Measurements from ENCODE around the gene MEOX1. TPM values are rescaled to one million over a fixed set of nuclear protein-coding genes. Genes with fewer than 3 reads are reported as not detected.

MEOX1 gene
- total and polyA plus RNA-seq, 2 donors = 2.1 to 9.0 TPM

DNA sequence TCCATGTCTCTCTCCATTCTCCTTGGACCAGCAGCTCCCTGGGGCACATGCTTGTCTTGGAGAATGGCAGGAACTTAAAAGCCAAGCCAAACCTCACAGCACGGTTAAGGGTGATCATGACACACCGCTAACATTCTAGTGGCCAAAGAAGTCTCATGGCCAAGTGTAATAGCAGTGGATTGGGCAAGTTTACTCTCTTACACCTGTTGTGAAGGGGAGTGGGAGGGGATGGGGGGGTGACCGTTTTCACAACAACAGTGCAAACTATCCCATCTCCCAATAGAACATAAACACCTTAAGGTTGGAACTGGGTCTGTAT, 37.7 kb upstream of the MEOX1 start:
- H3K36me3 ChIP-seq (ENCODE audit: control insufficient read depth in 2 of 2, insufficient read depth in 2 of 2, low read length in 1 of 2) = no peaks in the 10 kb centered on the region
- no peak overlapping the region for H3K4me3 ChIP-seq (ENCODE audit: low read length in 2 of 2)
- WGBS = 91% methylated on average over 3 of the region's 3 CpGs
- no peak overlapping the region for H3K27ac ChIP-seq (ENCODE audit: low read depth in 1 of 2, low read length in 1 of 2)
- no peak for DNase-seq (ENCODE audit: low read depth in 6 of 9, low spot score in 9 of 9)
- H3K9me3 ChIP-seq (ENCODE audit: control insufficient read depth in 2 of 2, insufficient read depth in 1 of 2, low read length in 1 of 2) = no peaks in the 10 kb centered on the region
- H3K27me3 ChIP-seq (ENCODE audit: control insufficient read depth in 2 of 2, insufficient read depth in 1 of 2, low read length in 1 of 2) = peaks cover 3 to 22% of the 10 kb centered on the region in 2 donors
- no peaks in the 10 kb centered on the region for H3K4me1 ChIP-seq (ENCODE audit: control insufficient read depth in 2 of 2, insufficient read depth in 2 of 2, low read length in 2 of 2)

GRCh38 chr17:43698678-43699437, 37.1 kb upstream of the MEOX1 start:
- 83% methylated on average over 7 of the region's 7 CpGs for WGBS

DNA sequence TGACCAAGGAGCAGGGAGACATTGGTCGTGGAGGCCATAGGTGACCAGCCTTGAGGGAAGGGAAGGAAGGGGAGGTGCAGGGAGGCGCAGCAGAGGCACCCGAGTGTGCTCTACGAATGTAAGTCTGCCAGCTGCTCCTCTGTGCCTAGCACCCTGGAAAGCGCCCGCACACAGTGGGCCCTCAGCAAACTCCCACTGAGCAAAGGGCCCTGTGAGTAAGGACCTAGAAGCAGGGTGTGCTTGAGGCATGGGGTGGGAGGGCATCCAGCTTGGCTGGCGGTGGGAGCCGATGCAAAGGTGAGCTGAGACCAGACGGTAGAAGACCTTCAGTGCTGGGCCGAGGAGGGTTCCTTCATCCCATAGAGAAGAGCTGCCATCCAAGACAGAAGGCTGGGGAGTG, 36.2 kb upstream of the MEOX1 start:
- Histone ChIP-seq H3K36me3 (ENCODE audit: control insufficient read depth in 2 of 2, insufficient read depth in 2 of 2, low read length in 1 of 2) (no peaks in the 10 kb centered on the region), H3K27ac (ENCODE audit: low read depth in 1 of 2, low read length in 1 of 2) (no peak overlapping the region), H3K4me1 (ENCODE audit: control insufficient read depth in 2 of 2, insufficient read depth in 2 of 2, low read length in 2 of 2) (no peaks in the 10 kb centered on the region), H3K9me3 (ENCODE audit: control insufficient read depth in 2 of 2, insufficient read depth in 1 of 2, low read length in 1 of 2) (no peaks in the 10 kb centered on the region), H3K4me3 (ENCODE audit: low read length in 2 of 2) (no peak overlapping the region), H3K27me3 (ENCODE audit: control insufficient read depth in 2 of 2, insufficient read depth in 1 of 2, low read length in 1 of 2) (peaks cover 3 to 22% of the 10 kb centered on the region in 2 donors)
- no peak for DNase-seq (ENCODE audit: low read depth in 6 of 9, low spot score in 9 of 9)
- 95% methylated on average over 10 of the region's 10 CpGs for WGBS

More at GRCh38 chr17:43698678-43699437, 37.1 kb upstream of the MEOX1 start:
- DNase-seq (ENCODE audit: low read depth in 6 of 9, low spot score in 9 of 9) = no peak
- Histone ChIP-seq H3K36me3 (ENCODE audit: control insufficient read depth in 2 of 2, insufficient read depth in 2 of 2, low read length in 1 of 2) (no peaks in the 10 kb centered on the region), H3K27ac (ENCODE audit: low read depth in 1 of 2, low read length in 1 of 2) (no peak overlapping the region), H3K27me3 (ENCODE audit: control insufficient read depth in 2 of 2, insufficient read depth in 1 of 2, low read length in 1 of 2) (peaks cover 3 to 22% of the 10 kb centered on the region in 2 donors), H3K4me3 (ENCODE audit: low read length in 2 of 2) (no peak overlapping the region), H3K9me3 (ENCODE audit: control insufficient read depth in 2 of 2, insufficient read depth in 1 of 2, low read length in 1 of 2) (no peaks in the 10 kb centered on the region), H3K4me1 (ENCODE audit: control insufficient read depth in 2 of 2, insufficient read depth in 2 of 2, low read length in 2 of 2) (no peaks in the 10 kb centered on the region)

- no peak overlapping the region for H3K27ac ChIP-seq (ENCODE audit: low read depth in 1 of 2, low read length in 1 of 2)
- H3K36me3 ChIP-seq (ENCODE audit: control insufficient read depth in 2 of 2, insufficient read depth in 2 of 2, low read length in 1 of 2) = no peaks in the 10 kb centered on the region
- no peaks in the 10 kb centered on the region for H3K4me1 ChIP-seq (ENCODE audit: control insufficient read depth in 2 of 2, insufficient read depth in 2 of 2, low read length in 2 of 2)
- peaks cover 3 to 22% of the 10 kb centered on the region in 2 donors for H3K27me3 ChIP-seq (ENCODE audit: control insufficient read depth in 2 of 2, insufficient read depth in 1 of 2, low read length in 1 of 2)
- no peaks in the 10 kb centered on the region for H3K9me3 ChIP-seq (ENCODE audit: control insufficient read depth in 2 of 2, insufficient read depth in 1 of 2, low read length in 1 of 2)
- DNase-seq (ENCODE audit: low read depth in 6 of 9, low spot score in 9 of 9) = no peak
- WGBS = 94% methylated on average over 2 of the region's 2 CpGs
- H3K4me3 ChIP-seq (ENCODE audit: low read length in 2 of 2) = no peak overlapping the region
Observed at GRCh38 chr17:43696891-43697290, 35.2 kb upstream of the MEOX1 start.

DNA sequence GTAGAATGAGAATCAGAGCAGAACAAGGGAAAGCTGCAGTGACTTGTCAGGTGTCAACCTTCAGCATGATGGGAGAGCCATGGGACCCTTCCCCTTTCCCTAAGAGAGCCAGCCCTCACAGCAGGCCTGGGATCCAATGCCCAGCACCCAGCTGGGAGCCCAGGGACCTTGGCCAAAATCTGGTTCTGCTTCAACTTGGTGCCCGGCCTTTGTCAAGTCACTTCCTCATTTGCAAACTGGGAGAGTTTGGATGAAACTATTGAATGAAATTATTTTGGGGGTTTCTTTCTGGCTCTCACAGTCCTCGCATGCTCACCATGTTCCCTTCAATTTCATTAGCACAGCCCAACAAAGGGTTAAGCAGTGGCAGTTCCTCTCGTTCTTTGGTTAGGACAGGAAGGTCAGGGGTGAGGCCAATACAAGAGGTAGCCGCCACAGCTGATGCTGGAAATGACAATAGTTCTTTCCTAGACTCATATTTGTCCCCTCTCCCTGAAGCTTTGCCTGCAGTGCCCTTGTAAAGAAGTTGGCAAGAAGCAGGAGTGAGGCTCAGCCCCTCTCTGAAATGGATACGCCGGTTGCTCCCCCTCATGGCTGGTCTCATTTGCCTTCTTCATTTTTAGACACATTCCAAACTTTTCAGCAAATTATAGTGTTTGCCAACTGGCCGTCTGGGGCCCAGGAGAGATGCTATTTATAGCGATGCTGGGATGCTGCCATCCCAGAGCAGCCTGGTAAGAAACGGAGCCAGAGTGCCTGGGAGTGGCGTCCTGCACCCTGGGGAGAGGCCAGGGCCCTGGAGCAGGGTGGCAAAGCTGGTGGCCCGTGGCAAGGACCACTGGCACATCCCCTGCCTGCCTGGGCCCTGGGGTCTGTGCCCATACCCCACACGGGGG, 34.5 kb upstream of the MEOX1 start:
- Histone ChIP-seq H3K27me3 (ENCODE audit: control insufficient read depth in 2 of 2, insufficient read depth in 1 of 2, low read length in 1 of 2) (peaks cover 0 to 18% of the 10 kb centered on the region in 2 donors), H3K9me3 (ENCODE audit: control insufficient read depth in 2 of 2, insufficient read depth in 1 of 2, low read length in 1 of 2) (no peaks in the 10 kb centered on the region), H3K4me3 (ENCODE audit: low read length in 2 of 2) (no peak overlapping the region), H3K36me3 (ENCODE audit: control insufficient read depth in 2 of 2, insufficient read depth in 2 of 2, low read length in 1 of 2) (no peaks in the 10 kb centered on the region), H3K27ac (ENCODE audit: low read depth in 1 of 2, low read length in 1 of 2) (no peak overlapping the region), H3K4me1 (ENCODE audit: control insufficient read depth in 2 of 2, insufficient read depth in 2 of 2, low read length in 2 of 2) (no peaks in the 10 kb centered on the region)
- no peak for DNase-seq (ENCODE audit: low read depth in 6 of 9, low spot score in 9 of 9)
- 75% methylated on average over 12 of the region's 12 CpGs for WGBS

DNA sequence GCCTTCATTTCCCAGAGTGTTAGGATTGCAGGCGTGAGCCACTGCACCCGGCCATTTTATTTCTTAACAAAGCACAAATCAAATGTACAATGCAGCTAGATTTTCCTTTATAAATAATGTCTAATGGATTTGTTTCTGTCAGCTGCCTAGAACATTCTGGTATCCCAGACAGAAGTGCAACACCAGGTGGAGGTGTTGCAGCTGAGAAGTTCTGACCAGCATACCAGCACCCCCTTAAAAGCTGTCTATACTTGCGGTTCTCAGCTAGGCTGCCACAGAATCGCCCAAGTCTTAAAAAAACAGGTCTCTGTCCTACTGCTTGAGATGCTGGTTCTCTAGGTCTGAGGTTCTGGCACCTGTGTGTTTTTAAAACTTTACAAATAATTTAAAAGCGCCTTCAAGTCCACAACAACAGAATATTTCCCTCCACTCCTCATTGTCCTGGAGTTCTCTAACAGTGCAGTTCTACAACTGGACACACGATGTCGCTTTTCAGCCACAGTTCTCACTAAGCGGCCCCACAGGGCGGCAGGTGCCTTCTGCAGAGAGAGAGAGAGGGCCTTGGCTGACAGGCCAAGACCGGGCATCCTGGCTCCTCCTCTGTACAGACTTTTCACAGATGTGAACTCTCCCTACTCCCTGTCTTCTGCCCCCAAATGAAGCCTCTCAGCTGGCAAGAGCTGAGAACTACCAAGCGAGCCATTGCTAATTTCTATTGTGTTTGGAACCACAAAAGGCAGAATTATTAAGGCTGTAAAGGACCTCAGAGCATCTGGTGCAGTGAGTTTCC, 32.6 kb upstream of the MEOX1 start:
- H3K4me3 ChIP-seq (ENCODE audit: low read length in 2 of 2) = no peak overlapping the region
- H3K4me1 ChIP-seq (ENCODE audit: control insufficient read depth in 2 of 2, insufficient read depth in 2 of 2, low read length in 2 of 2) = no peaks in the 10 kb centered on the region
- no peak overlapping the region for H3K27ac ChIP-seq (ENCODE audit: low read depth in 1 of 2, low read length in 1 of 2)
- H3K27me3 ChIP-seq (ENCODE audit: control insufficient read depth in 2 of 2, insufficient read depth in 1 of 2, low read length in 1 of 2) = peaks cover 0 to 15% of the 10 kb centered on the region in 2 donors
- H3K36me3 ChIP-seq (ENCODE audit: control insufficient read depth in 2 of 2, insufficient read depth in 2 of 2, low read length in 1 of 2) = no peaks in the 10 kb centered on the region
- H3K9me3 ChIP-seq (ENCODE audit: control insufficient read depth in 2 of 2, insufficient read depth in 1 of 2, low read length in 1 of 2) = no peaks in the 10 kb centered on the region
- DNase-seq (ENCODE audit: low read depth in 6 of 9, low spot score in 9 of 9) = peak; percentile 38 to 82 (median 64)
- WGBS = 35% methylated on average over 11 of the region's 11 CpGs

- 95% methylated on average over 6 of the region's 6 CpGs for WGBS
- no peak overlapping the region for H3K27ac ChIP-seq (ENCODE audit: low read depth in 1 of 2, low read length in 1 of 2)
Observed at GRCh38 chr17:43691317-43691693, 29.6 kb upstream of the MEOX1 start.

DNA sequence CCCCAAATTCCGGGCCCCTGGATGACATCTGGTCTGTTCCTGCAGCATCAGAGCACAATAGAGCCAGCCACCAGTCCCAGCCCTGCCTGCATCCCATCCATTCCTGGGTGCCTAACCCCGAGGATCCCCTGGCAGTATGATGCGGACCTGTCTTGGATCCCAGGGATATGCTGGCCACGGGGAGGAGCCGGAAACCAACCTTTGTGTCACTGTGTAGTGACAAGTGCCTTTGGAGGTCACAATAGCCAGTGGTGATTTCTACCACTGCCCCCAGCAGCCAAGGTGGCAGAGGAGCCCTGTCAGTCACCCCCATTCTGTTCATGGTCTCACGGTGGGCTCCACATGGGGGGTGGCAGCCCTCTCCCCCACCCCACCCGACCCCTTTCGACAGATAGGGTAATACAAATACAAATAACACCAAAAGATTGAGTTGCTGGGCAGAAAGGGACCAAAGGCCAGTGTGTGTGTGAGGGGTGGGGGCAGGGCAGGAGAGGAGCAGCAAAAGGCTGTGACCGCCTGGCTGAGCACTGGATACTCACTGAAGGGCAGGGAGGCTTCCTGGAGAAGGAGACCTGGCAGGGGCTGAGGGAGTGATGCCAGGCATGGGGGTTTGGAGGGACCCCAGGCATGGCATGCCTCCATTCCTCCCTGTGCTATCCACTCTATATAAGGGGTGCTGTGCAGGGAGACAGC, 29.0 kb upstream of the MEOX1 start:
- no peak for DNase-seq (ENCODE audit: low read depth in 6 of 9, low spot score in 9 of 9)
- Histone ChIP-seq H3K27me3 (ENCODE audit: control insufficient read depth in 2 of 2, insufficient read depth in 1 of 2, low read length in 1 of 2) (peaks cover 0 to 4% of the 10 kb centered on the region in 2 donors), H3K4me1 (ENCODE audit: control insufficient read depth in 2 of 2, insufficient read depth in 2 of 2, low read length in 2 of 2) (no peaks in the 10 kb centered on the region), H3K36me3 (ENCODE audit: control insufficient read depth in 2 of 2, insufficient read depth in 2 of 2, low read length in 1 of 2) (no peaks in the 10 kb centered on the region), H3K4me3 (ENCODE audit: low read length in 2 of 2) (no peak overlapping the region), H3K9me3 (ENCODE audit: control insufficient read depth in 2 of 2, insufficient read depth in 1 of 2, low read length in 1 of 2) (no peaks in the 10 kb centered on the region), H3K27ac (ENCODE audit: low read depth in 1 of 2, low read length in 1 of 2) (no peak overlapping the region)
- WGBS = 86% methylated on average over 9 of the region's 9 CpGs

More at GRCh38 chr17:43691317-43691693, 29.6 kb upstream of the MEOX1 start:
- peaks cover 0 to 6% of the 10 kb centered on the region in 2 donors for H3K27me3 ChIP-seq (ENCODE audit: control insufficient read depth in 2 of 2, insufficient read depth in 1 of 2, low read length in 1 of 2)
- H3K4me1 ChIP-seq (ENCODE audit: control insufficient read depth in 2 of 2, insufficient read depth in 2 of 2, low read length in 2 of 2) = no peaks in the 10 kb centered on the region
- H3K4me3 ChIP-seq (ENCODE audit: low read length in 2 of 2) = no peak overlapping the region
- H3K36me3 ChIP-seq (ENCODE audit: control insufficient read depth in 2 of 2, insufficient read depth in 2 of 2, low read length in 1 of 2) = no peaks in the 10 kb centered on the region
- H3K9me3 ChIP-seq (ENCODE audit: control insufficient read depth in 2 of 2, insufficient read depth in 1 of 2, low read length in 1 of 2) = no peaks in the 10 kb centered on the region
- DNase-seq (ENCODE audit: low read depth in 6 of 9, low spot score in 9 of 9) = no peak

Data from thymus (tissue), 11 donors.